Measurements from ENCODE around the gene SSR3. TPM values are rescaled to one million over a fixed set of nuclear protein-coding genes. Genes with fewer than 3 reads are reported as not detected.

The SSR3 gene
- total and polyA plus RNA-seq, 2 of the 13 experiments (the other 11 are each of a cell fraction or from before 2014, with no cell fraction given), result 229 to 325 TPM

DNA sequence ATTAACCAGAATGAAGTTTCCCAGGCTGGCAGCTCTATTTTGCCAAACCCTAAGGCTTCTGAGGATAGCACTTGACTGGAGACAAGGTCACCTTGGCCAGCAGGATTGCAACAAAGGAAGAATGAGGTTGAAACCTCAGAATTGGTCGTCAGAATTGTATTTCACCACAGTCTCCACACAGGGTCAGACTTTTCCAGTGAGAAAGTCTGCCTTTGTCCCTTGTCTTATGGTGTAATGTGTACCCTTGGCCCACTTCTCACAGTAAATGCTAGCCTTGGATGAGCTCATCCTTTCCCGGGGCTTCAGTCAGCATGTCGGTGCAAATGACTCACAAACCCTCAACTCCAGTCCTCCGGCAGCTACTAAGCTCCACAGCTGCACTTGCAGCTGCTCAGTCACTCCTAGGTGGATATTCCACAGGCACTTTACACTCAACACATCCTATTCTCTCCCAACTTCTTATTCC, 19.7 kb downstream of the SSR3 start (continued):
- TF ChIP-seq HNF4A (CRISPR knock-in tag; IDR thresholded peaks at IDR 0.05), result peak; percentile 76
- TF ChIP-seq TEAD3 (CRISPR knock-in tag; optimal IDR thresholded peaks at IDR 0.05; ENCODE audit: borderline replicate concordance), result peak; percentile 40
- TF ChIP-seq, protein P1, sequence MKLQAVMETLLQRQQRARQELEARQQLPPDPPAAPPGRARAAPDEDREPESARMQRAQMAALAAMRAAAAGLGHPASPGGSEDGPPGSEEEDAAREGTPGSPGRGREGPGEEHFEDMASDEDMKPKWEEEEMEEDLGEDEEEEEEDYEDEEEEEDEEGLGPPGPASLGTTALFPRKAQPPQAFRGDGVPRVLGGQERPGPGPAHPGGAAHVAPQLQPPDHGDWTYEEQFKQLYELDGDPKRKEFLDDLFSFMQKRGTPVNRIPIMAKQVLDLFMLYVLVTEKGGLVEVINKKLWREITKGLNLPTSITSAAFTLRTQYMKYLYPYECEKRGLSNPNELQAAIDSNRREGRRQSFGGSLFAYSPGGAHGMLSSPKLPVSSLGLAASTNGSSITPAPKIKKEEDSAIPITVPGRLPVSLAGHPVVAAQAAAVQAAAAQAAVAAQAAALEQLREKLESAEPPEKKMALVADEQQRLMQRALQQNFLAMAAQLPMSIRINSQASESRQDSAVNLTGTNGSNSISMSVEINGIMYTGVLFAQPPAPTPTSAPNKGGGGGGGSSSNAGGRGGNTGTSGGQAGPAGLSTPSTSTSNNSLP (IDR thresholded peaks at IDR 0.05; ENCODE audit: low read depth, low read length), result 0 out of 2 replicates have a peak, but pooled peaks have one; percentile 22
- TF ChIP-seq, protein P2, sequence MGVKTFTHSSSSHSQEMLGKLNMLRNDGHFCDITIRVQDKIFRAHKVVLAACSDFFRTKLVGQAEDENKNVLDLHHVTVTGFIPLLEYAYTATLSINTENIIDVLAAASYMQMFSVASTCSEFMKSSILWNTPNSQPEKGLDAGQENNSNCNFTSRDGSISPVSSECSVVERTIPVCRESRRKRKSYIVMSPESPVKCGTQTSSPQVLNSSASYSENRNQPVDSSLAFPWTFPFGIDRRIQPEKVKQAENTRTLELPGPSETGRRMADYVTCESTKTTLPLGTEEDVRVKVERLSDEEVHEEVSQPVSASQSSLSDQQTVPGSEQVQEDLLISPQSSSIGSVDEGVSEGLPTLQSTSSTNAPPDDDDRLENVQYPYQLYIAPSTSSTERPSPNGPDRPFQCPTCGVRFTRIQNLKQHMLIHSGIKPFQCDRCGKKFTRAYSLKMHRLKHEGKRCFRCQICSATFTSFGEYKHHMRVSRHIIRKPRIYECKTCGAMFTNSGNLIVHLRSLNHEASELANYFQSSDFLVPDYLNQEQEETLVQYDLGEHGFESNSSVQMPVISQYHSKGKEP (CRISPR knock-in tag; IDR thresholded peaks at IDR 0.05), result no peak
- peak; percentile 54; the same call in 1 of the 2 replicates for TF ChIP-seq MIER3 (CRISPR knock-in tag; IDR thresholded peaks at IDR 0.05; ENCODE audit: borderline replicate concordance)
- peak; percentile 68 for TF ChIP-seq ZNF644 (CRISPR knock-in tag; IDR thresholded peaks at IDR 0.05; ENCODE audit: low read depth)
- TF ChIP-seq, protein P3, sequence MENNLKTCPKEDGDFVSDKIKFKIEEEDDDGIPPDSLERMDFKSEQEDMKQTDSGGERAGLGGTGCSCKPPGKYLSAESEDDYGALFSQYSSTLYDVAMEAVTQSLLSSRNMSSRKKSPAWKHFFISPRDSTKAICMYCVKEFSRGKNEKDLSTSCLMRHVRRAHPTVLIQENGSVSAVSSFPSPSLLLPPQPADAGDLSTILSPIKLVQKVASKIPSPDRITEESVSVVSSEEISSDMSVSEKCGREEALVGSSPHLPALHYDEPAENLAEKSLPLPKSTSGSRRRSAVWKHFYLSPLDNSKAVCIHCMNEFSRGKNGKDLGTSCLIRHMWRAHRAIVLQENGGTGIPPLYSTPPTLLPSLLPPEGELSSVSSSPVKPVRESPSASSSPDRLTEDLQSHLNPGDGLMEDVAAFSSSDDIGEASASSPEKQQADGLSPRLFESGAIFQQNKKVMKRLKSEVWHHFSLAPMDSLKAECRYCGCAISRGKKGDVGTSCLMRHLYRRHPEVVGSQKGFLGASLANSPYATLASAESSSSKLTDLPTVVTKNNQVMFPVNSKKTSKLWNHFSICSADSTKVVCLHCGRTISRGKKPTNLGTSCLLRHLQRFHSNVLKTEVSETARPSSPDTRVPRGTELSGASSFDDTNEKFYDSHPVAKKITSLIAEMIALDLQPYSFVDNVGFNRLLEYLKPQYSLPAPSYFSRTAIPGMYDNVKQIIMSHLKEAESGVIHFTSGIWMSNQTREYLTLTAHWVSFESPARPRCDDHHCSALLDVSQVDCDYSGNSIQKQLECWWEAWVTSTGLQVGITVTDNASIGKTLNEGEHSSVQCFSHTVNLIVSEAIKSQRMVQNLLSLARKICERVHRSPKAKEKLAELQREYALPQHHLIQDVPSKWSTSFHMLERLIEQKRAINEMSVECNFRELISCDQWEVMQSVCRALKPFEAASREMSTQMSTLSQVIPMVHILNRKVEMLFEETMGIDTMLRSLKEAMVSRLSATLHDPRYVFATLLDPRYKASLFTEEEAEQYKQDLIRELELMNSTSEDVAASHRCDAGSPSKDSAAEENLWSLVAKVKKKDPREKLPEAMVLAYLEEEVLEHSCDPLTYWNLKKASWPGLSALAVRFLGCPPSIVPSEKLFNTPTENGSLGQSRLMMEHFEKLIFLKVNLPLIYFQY (CRISPR knock-in tag; IDR thresholded peaks at IDR 0.05; ENCODE audit: borderline replicate concordance), result no peak
- peak; percentile 93 for TF ChIP-seq SKI (IDR thresholded peaks at IDR 0.05; ENCODE audit: partially characterized antibody)
- peak; percentile 29; the same call in 1 of the 2 replicates for TF ChIP-seq NR2F6 (IDR thresholded peaks at IDR 0.05)
- TF ChIP-seq NR2F6 (CRISPR knock-in tag; IDR thresholded peaks at IDR 0.05), result 0 out of 2 replicates have a peak, but pooled peaks have one; percentile 45
- peak; percentile 70 for TF ChIP-seq RARA (CRISPR knock-in tag; IDR thresholded peaks at IDR 0.05)
- TF ChIP-seq ZNF343 (CRISPR knock-in tag; IDR thresholded peaks at IDR 0.05), result no peak
- TF ChIP-seq, protein P4, sequence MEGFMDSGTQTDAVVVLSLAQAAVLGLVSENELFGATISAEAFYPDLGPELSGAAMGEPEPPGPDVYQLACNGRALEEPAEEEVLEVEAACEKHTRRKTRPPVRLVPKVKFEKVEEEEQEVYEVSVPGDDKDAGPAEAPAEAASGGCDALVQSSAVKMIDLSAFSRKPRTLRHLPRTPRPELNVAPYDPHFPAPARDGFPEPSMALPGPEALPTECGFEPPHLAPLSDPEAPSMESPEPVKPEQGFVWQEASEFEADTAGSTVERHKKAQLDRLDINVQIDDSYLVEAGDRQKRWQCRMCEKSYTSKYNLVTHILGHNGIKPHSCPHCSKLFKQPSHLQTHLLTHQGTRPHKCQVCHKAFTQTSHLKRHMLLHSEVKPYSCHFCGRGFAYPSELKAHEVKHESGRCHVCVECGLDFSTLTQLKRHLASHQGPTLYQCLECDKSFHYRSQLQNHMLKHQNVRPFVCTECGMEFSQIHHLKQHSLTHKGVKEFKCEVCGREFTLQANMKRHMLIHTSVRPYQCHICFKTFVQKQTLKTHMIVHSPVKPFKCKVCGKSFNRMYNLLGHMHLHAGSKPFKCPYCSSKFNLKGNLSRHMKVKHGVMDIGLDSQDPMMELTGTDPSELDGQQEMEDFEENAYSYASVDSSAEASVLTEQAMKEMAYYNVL (CRISPR knock-in tag; IDR thresholded peaks at IDR 0.05; ENCODE audit: borderline replicate concordance), result 0 out of 2 replicates have a peak, but pooled peaks have one; percentile 56
- peak; percentile 91 for TF ChIP-seq CEBPB (IDR thresholded peaks at IDR 0.05; ENCODE audit: borderline replicate concordance, low read depth, low read length)
- peak; percentile 99 for TF ChIP-seq PPARG (CRISPR knock-in tag; conservative IDR thresholded peaks at IDR 0.05)
- TF ChIP-seq, protein P5, sequence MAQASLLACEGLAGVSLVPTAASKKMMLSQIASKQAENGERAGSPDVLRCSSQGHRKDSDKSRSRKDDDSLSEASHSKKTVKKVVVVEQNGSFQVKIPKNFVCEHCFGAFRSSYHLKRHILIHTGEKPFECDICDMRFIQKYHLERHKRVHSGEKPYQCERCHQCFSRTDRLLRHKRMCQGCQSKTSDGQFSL (CRISPR knock-in tag; IDR thresholded peaks at IDR 0.05), result no peak
- 0 out of 2 replicates have a peak, but pooled peaks have one; percentile 57 for TF ChIP-seq FOXJ3 (CRISPR knock-in tag; IDR thresholded peaks at IDR 0.05; ENCODE audit: borderline replicate concordance)
- TF ChIP-seq, protein P6, sequence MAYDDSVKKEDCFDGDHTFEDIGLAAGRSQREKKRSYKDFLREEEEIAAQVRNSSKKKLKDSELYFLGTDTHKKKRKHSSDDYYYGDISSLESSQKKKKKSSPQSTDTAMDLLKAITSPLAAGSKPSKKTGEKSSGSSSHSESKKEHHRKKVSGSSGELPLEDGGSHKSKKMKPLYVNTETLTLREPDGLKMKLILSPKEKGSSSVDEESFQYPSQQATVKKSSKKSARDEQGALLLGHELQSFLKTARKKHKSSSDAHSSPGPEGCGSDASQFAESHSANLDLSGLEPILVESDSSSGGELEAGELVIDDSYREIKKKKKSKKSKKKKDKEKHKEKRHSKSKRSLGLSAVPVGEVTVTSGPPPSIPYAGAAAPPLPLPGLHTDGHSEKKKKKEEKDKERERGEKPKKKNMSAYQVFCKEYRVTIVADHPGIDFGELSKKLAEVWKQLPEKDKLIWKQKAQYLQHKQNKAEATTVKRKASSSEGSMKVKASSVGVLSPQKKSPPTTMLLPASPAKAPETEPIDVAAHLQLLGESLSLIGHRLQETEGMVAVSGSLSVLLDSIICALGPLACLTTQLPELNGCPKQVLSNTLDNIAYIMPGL (CRISPR knock-in tag; IDR thresholded peaks at IDR 0.05; ENCODE audit: borderline replicate concordance in 1 of 2, low read depth in 1 of 2), result 0 out of 4 replicates have a peak, but pooled peaks of 1 of the 2 experiments have one; percentile 26
- TF ChIP-seq POGZ (CRISPR knock-in tag; IDR thresholded peaks at IDR 0.05), result peak; percentile 77
